GM23248 (cell line): Measurements from ENCODE around the gene MAP3K5.

Source experiments
- EZH2 ChIP-seq: fragments of 200-600 bp; sonication (generic); IDR thresholded peaks from 2 replicates; pipeline ENCODE4 v1.6.1; 2018; ENCODE audit warnings: antibody characterized with exemption, mild to moderate bottlenecking; ENCODE audit not compliant: insufficient read depth, poor library complexity, severe bottlenecking
- EZH2phosphoT487 ChIP-seq: fragments of 200-600 bp; sonication (generic); IDR thresholded peaks from 2 replicates; pipeline ENCODE4 v1.6.1; 2018; ENCODE audit warnings: antibody characterized with exemption, moderate library complexity, mild to moderate bottlenecking, low read depth; ENCODE audit not compliant: insufficient read depth

DNA sequence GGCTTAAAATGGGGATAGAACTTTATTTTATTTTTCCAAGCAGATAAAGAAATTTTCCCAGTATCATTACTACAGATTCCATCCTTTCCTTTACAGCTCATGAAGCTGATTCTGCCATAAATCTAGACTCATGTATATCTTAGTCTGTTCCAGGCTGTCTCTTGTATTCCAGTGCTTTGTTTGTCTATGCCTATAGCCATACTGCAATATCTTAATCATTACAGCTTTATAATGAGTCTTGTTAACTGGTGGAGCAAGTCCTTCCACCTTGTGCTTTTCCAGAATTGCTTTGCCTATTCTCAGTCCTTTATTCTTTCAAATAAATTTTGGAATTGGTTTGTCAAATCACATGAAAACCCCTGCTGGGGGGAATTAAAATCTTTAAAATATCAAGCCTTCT lies 99.2 kb downstream of the MAP3K5 start:
- TF ChIP-seq EZH2 (no peak), EZH2phosphoT487 (no peak)
